H1 (cell line): ENCODE measurements around the gene SPATA25. TPM values are rescaled to one million over a fixed set of nuclear protein-coding genes. Genes with fewer than 3 reads are reported as not detected.

Source experiments
- CTCF ChIA-PET: fragments of 300-600 bp; sonication (Branson Sonifier 250); formaldehyde crosslinking; loops from one replicate; lab custom pipeline; 2021; ENCODE audit not compliant: partially characterized antibody; lab: Charles Lee
- POLR2A ChIA-PET: fragments of 300-600 bp; sonication (Branson Sonifier 250); formaldehyde crosslinking; loops from one replicate; lab custom pipeline; 2021; ENCODE audit warnings: inconsistent platforms; ENCODE audit not compliant: partially characterized antibody; lab: Charles Lee
- DNase-seq, 2 experiments: peaks; one replicate each; pipeline versions ENCODE4 v3.0.0 to v3.0.0-alpha.2; 2010 to 2022; ENCODE audit warnings: low spot score in 2 of 2, low read depth in 1 of 2, mixed read lengths in 1 of 2
- FAIRE-seq: peaks from 2 replicates; lab custom pipeline; 2011; peaks lifted over from hg19 to GRCh38; lab: Jason Lieb, UNC
- H2AFZ ChIP-seq: 2 replicates; pipeline ENCODE4 v1.8.1; 2012; ENCODE audit warnings: low read length, inconsistent platforms
- H2AK5ac ChIP-seq: 2 replicates; pipeline ENCODE4 v1.6.1; 2013; ENCODE audit warnings: low read depth, low read length
- H2BK120ac ChIP-seq: replicated peaks from 2 replicates; pipeline ENCODE3; 2013; ENCODE audit warnings: low read depth, low read length, inconsistent platforms
- H2BK12ac ChIP-seq: 2 replicates; pipeline ENCODE4 v1.6.1; 2013; ENCODE audit warnings: low read depth, low read length
- H2BK15ac ChIP-seq: 2 replicates; pipeline ENCODE4 v1.6.1; 2013; ENCODE audit warnings: low read length
- H2BK20ac ChIP-seq: 2 replicates; pipeline ENCODE4 v1.6.1; 2013; ENCODE audit warnings: low read length
- H2BK5ac ChIP-seq: 2 replicates; pipeline ENCODE4 v1.6.1; 2013; ENCODE audit warnings: low read depth, low read length
- H3K14ac ChIP-seq: 2 replicates; pipeline ENCODE4 v1.6.1; 2013; ENCODE audit warnings: inconsistent platforms; ENCODE audit not compliant: insufficient read length
- H3K18ac ChIP-seq: 2 replicates; pipeline ENCODE4 v1.6.1; 2013; ENCODE audit warnings: low read length; ENCODE audit errors: extremely low read depth
- H3K23ac ChIP-seq: 2 replicates; pipeline ENCODE4 v1.6.1; 2013; ENCODE audit warnings: inconsistent platforms; ENCODE audit not compliant: insufficient read length
- H3K23me2 ChIP-seq: 2 replicates; pipeline ENCODE4 v1.6.1; 2013; ENCODE audit warnings: low read depth, low read length
- H3K27ac ChIP-seq: 2 replicates; pipeline ENCODE4 v1.6.1; 2011; ENCODE audit warnings: low read depth, low read length, inconsistent platforms
- H3K27me3 ChIP-seq, 4 experiments: replicated peaks in 1 of 4; 1 replicate in 1 of 4; 2 replicates in 3 of 4; pipeline versions ENCODE4 v1.6.1 to v1.8.1; 2011 to 2013; ENCODE audit warnings: low read length in 3 of 4, mild to moderate bottlenecking in 3 of 4, inconsistent platforms in 2 of 4, mixed read lengths in 2 of 4, moderate library complexity in 1 of 4; ENCODE audit not compliant: control insufficient read depth in 3 of 4, insufficient read depth in 3 of 4; ENCODE audit errors: extremely low read depth in 1 of 4
- H3K36me3 ChIP-seq, 4 experiments: 2 replicates each; pipeline versions ENCODE4 v1.6.1 to v1.8.1; 2011 to 2013; ENCODE audit warnings: mild to moderate bottlenecking in 4 of 4, low read length in 3 of 4, moderate library complexity in 2 of 4, control low read depth in 1 of 4, inconsistent platforms in 1 of 4; ENCODE audit not compliant: insufficient read depth in 4 of 4, control insufficient read depth in 2 of 4
- H3K4ac ChIP-seq: replicated peaks from 2 replicates; pipeline ENCODE3; 2013; ENCODE audit warnings: low read length, low read depth, mixed read lengths, inconsistent platforms; ENCODE audit not compliant: insufficient read length
- H3K4me1 ChIP-seq, 4 experiments: replicated peaks in 1 of 4; 1 replicate in 1 of 4; 2 replicates in 3 of 4; pipeline versions ENCODE4 v1.6.1 to v1.8.1; 2011 to 2013; ENCODE audit warnings: low read length in 3 of 4, inconsistent platforms in 2 of 4, mixed read lengths in 1 of 4; ENCODE audit not compliant: insufficient read depth in 4 of 4, control insufficient read depth in 3 of 4
- H3K4me2 ChIP-seq, 2 experiments: 2 replicates each; pipeline versions ENCODE4 v1.6.1 to v1.8.1; 2011 to 2013; ENCODE audit warnings: low read depth in 2 of 2, low read length in 2 of 2, control low read depth in 1 of 2, inconsistent platforms in 1 of 2, mild to moderate bottlenecking in 1 of 2; ENCODE audit not compliant: insufficient read depth in 1 of 2
- H3K4me3 ChIP-seq, 4 experiments: fragments of 200-600, 300-600 bp in 1 of 4; sonication (generic), shearing (Covaris generic), sonication (Bioruptor Twin) in 1 of 4; 2 replicates each; pipeline versions ENCODE4 v1.5.1 to v1.8.1; 2011 to 2016; ENCODE audit warnings: low read length in 4 of 4, low read depth in 3 of 4, control low read depth in 2 of 4, inconsistent platforms in 2 of 4, mild to moderate bottlenecking in 2 of 4, mixed read lengths in 1 of 4, moderate library complexity in 1 of 4; ENCODE audit not compliant: insufficient read depth in 2 of 4; ENCODE audit errors: extremely low read depth in 1 of 4
- H3K56ac ChIP-seq: replicated peaks from 2 replicates; pipeline ENCODE3; 2013; ENCODE audit warnings: low read depth, mild to moderate bottlenecking, mixed read lengths, low read length, inconsistent platforms; ENCODE audit not compliant: insufficient read length
- H3K79me1 ChIP-seq: 2 replicates; pipeline ENCODE4 v1.6.1; 2013; ENCODE audit warnings: low read depth, low read length, control low read depth
- H3K79me2 ChIP-seq, 2 experiments: 2 replicates each; pipeline versions ENCODE4 v1.6.1 to v1.8.1; 2012 to 2013; ENCODE audit warnings: low read length in 2 of 2, mild to moderate bottlenecking in 2 of 2, inconsistent platforms in 1 of 2; ENCODE audit not compliant: insufficient read depth in 2 of 2, control insufficient read depth in 1 of 2
- H3K9ac ChIP-seq, 4 experiments: replicated peaks in 1 of 4; 1 replicate in 1 of 4; 2 replicates in 3 of 4; pipeline versions ENCODE4 v1.6.1 to v1.8.1; 2011 to 2013; ENCODE audit warnings: low read depth in 3 of 4, low read length in 3 of 4, control low read depth in 2 of 4, mild to moderate bottlenecking in 2 of 4, moderate library complexity in 2 of 4, inconsistent platforms in 1 of 4; ENCODE audit errors: extremely low read depth in 1 of 4
- H3K9me3 ChIP-seq, 2 experiments: 2 replicates each; pipeline versions ENCODE4 v1.6.1 to v1.8.1; 2012 to 2013; ENCODE audit warnings: mild to moderate bottlenecking in 2 of 2, moderate library complexity in 2 of 2, control low read depth in 1 of 2, inconsistent platforms in 1 of 2, low read depth in 1 of 2, low read length in 1 of 2, mixed read lengths in 1 of 2; ENCODE audit not compliant: insufficient read depth in 2 of 2
- H4K20me1 ChIP-seq, 2 experiments: replicated peaks in 1 of 2; 2 replicates each; pipeline versions ENCODE3 to v1.8.1; 2011 to 2013; ENCODE audit warnings: inconsistent platforms in 2 of 2, low read length in 2 of 2, mild to moderate bottlenecking in 1 of 2; ENCODE audit not compliant: insufficient read depth in 2 of 2, control insufficient read depth in 1 of 2
- H4K5ac ChIP-seq: 2 replicates; pipeline ENCODE4 v1.6.1; 2013; ENCODE audit warnings: low read length, low read depth, mixed read lengths, inconsistent platforms; ENCODE audit not compliant: insufficient read length
- H4K8ac ChIP-seq: 2 replicates; pipeline ENCODE4 v1.8.0; 2013; ENCODE audit warnings: mild to moderate bottlenecking, moderate library complexity, low read length, inconsistent platforms; ENCODE audit not compliant: insufficient read depth; ENCODE audit errors: extremely low read depth
- H4K91ac ChIP-seq: replicated peaks from 2 replicates; pipeline ENCODE3; 2013; ENCODE audit warnings: low read length, mixed read lengths, inconsistent platforms; ENCODE audit not compliant: insufficient read length
- BACH1 ChIP-seq: IDR thresholded peaks from 2 replicates; pipeline ENCODE4 v1.6.1; 2012; ENCODE audit warnings: low read length, improper control_type of control experiment
- BCL11A ChIP-seq, 2 experiments: IDR thresholded peaks; one replicate each; pipeline ENCODE4 v1.6.1; 2011; ENCODE audit warnings: low read depth in 2 of 2, low read length in 2 of 2, mild to moderate bottlenecking in 2 of 2
- CBX5 ChIP-seq: fragments of 300-800, 300-1000 bp; sonication (generic); IDR thresholded peaks from 2 replicates; pipeline ENCODE4 v1.7.1; 2016; ENCODE audit warnings: antibody characterized with exemption, low read length, low read depth
- CEBPB ChIP-seq: IDR thresholded peaks from 2 replicates; pipeline ENCODE4 v1.6.1; 2012; ENCODE audit warnings: low read depth, low read length
- EGR1 ChIP-seq: IDR thresholded peaks from 2 replicates; pipeline ENCODE4 v1.6.1; 2011; ENCODE audit warnings: low read depth, low read length, borderline replicate concordance
- GABPA ChIP-seq: IDR thresholded peaks from 2 replicates; pipeline ENCODE4 v1.6.1; 2011; ENCODE audit warnings: mild to moderate bottlenecking, low read length, moderate library complexity, borderline replicate concordance; ENCODE audit not compliant: insufficient read depth
- PHF8 ChIP-seq: fragments of 200-600 bp; sonication (generic); conservative IDR thresholded peaks from 2 replicates; pipeline ENCODE4 v1.7.1; 2012; ENCODE audit warnings: low read depth, mild to moderate bottlenecking, inconsistent platforms, low read length, moderate library complexity
- POU5F1 ChIP-seq: IDR thresholded peaks from 2 replicates; pipeline ENCODE4 v1.6.1; 2011; ENCODE audit warnings: low read depth, mild to moderate bottlenecking, low read length, moderate library complexity
- RBBP5 ChIP-seq: IDR thresholded peaks from 2 replicates; pipeline ENCODE4 v1.7.1; 2012; ENCODE audit warnings: low read depth, mild to moderate bottlenecking, inconsistent platforms, low read length, moderate library complexity, borderline replicate concordance
- SIX5 ChIP-seq: IDR thresholded peaks from 2 replicates; pipeline ENCODE4 v1.6.1; 2011; ENCODE audit warnings: mild to moderate bottlenecking, low read depth, low read length
- SP4 ChIP-seq: IDR thresholded peaks from 2 replicates; pipeline ENCODE4 v1.6.1; 2012; ENCODE audit warnings: low read length, inconsistent platforms
- SUZ12 ChIP-seq: fragments of 200-600 bp; sonication (generic); IDR thresholded peaks from 2 replicates; pipeline ENCODE4 v1.6.1; 2012; ENCODE audit warnings: mild to moderate bottlenecking, inconsistent platforms, low read length, moderate library complexity, mixed read lengths
- TAF7 ChIP-seq: optimal IDR thresholded peaks from 2 replicates; pipeline ENCODE3; 2011; ENCODE audit warnings: low read depth, mild to moderate bottlenecking, inconsistent platforms, low read length, moderate library complexity, borderline replicate concordance
- TEAD4 ChIP-seq: IDR thresholded peaks from 2 replicates; pipeline ENCODE4 v1.6.1; 2012; ENCODE audit warnings: low read depth, low read length, inconsistent platforms, mixed read lengths
- USF2 ChIP-seq: IDR thresholded peaks from 2 replicates; pipeline ENCODE4 v1.6.1; 2011; ENCODE audit warnings: low read length, improper control_type of control experiment
- polyA plus RNA-seq, 7 experiments: library from polyadenylated mRNA; depleted of rRNA in 3 of 7; stranded (reverse) in 5 of 7; unstranded in 2 of 7; fragments of >200 nt in 5 of 7; fragments of 200-250 nt in 2 of 7; gene quantifications; 1 replicate in 5 of 7; 2 replicates in 1 of 7; 4 replicates in 1 of 7; pipeline versions ENCODE4 v1.2.1 to v1.2.3, GENCODE V29; 2011 to 2013; ENCODE audit warnings: missing spikeins in 2 of 7, mixed read lengths in 2 of 7
- total RNA-seq: library from RNA; stranded (reverse); fragmentation: NEBNext Ultra II Directional; extraction: Animal tissue kit (Norgen Biotek cat#: 25700); gene quantifications from 2 replicates; pipeline ENCODE4 v1.2.1, GENCODE V29; 2021

SPATA25 gene
- total and polyA plus RNA-seq, 2 of the 8 experiments (the other 6 are each of a cell fraction or from before 2014, with no cell fraction given): 2.0 to 3.0 TPM

DNA sequence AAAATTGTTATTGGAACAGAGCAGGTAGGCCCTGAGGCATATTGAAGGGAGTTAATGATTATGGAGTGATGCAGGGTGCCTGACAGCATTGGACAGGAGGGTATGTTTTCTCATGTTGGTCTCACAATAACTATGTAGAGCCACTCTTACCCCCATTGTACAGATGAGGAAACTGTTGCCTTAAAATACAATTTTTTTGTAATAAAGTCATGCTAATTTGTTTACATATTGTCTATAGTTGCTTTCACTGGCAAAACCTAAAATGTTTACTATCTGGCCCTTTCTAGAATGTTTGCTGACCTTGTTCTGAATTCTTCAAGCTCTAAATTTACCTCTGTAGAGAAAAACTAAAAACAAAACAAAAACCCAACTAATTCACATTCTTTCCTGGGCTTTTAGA is 35.9 kb downstream of the SPATA25 start:
- Histone ChIP-seq H4K5ac (no peak overlapping the region), H3K4me3 (no peak overlapping the region), H3K18ac (no peak overlapping the region; the same call in 1 of the 2 replicates), H3K4me2 (no peak overlapping the region), H3K9me3 (no peaks in the 10 kb centered on the region), H3K36me3 (peaks cover 0 to 27% (median 0%) of the 10 kb centered on the region in 4 experiments; a peak in 3 of 8 replicates), H3K4me1 (peaks cover 4 to 16% (median 12%) of the 10 kb centered on the region in 4 experiments), H3K4ac (no peak overlapping the region), H3K56ac (no peak overlapping the region), H2BK15ac (no peak overlapping the region), H2BK20ac (no peak overlapping the region), H2AFZ (no peak overlapping the region), H3K27me3 (no peaks in the 10 kb centered on the region), H2BK120ac (no peak overlapping the region), H2BK12ac (0 out of 2 replicates have a peak overlapping the region, but pooled peaks have one; percentile 5), H4K20me1 (no peaks in the 10 kb centered on the region), H3K14ac (no peak overlapping the region), H3K79me2 (peaks cover 0 to 19% of the 10 kb centered on the region in 2 experiments; a peak in 2 of 4 replicates), H4K91ac (no peak overlapping the region), H3K79me1 (no peaks in the 10 kb centered on the region; the same call in 1 of the 2 replicates), H3K23ac (no peak overlapping the region), H3K9ac (no peak overlapping the region), H2BK5ac (no peak overlapping the region), H3K27ac (no peak overlapping the region), H2AK5ac (no peak overlapping the region), H4K8ac (no peak overlapping the region), H3K23me2 (no peaks in the 10 kb centered on the region; the same call in 1 of the 2 replicates)
- POLR2A ChIA-PET: interaction anchor here (1.1 to 9.9 kb wide), 4 partner anchors 13 to 39 kb away, joined by 3 to 178 read pairs (median 5); partner anchors contain the start of gene SNX21
- FAIRE-seq (no peak), DNase-seq (no peak)
- CTCF ChIA-PET: interaction anchor here (1.9 to 2.0 kb wide), 2 partner anchors 11 to 26 kb away, joined by 5 to 7 read pairs; no protein-coding TSS in a partner anchor
- no peak for TF ChIP-seq SP4
- TF ChIP-seq CEBPB: no peak
- no peak for TF ChIP-seq CBX5
- TF ChIP-seq SUZ12: no peak
- TF ChIP-seq BCL11A (IDR thresholded peaks at IDR 0.05; ENCODE audit: low read depth in 2 of 2, low read length in 2 of 2): no peak
- TF ChIP-seq BACH1: no peak
- no peak for TF ChIP-seq USF2
- TF ChIP-seq EGR1: no peak
- TF ChIP-seq TEAD4: no peak
- no peak for TF ChIP-seq RBBP5
- no peak for TF ChIP-seq SIX5
- TF ChIP-seq GABPA: no peak
- TF ChIP-seq POU5F1: no peak
- no peak for TF ChIP-seq PHF8
- no peak for TF ChIP-seq TAF7
